ENCODE results near the gene WDR20. TPM values are rescaled to one million over a fixed set of nuclear protein-coding genes. Genes with fewer than 3 reads are reported as not detected.

Gene WDR20
- total RNA-seq, 1 experiment from 2014 or later: 23.7 TPM

DNA sequence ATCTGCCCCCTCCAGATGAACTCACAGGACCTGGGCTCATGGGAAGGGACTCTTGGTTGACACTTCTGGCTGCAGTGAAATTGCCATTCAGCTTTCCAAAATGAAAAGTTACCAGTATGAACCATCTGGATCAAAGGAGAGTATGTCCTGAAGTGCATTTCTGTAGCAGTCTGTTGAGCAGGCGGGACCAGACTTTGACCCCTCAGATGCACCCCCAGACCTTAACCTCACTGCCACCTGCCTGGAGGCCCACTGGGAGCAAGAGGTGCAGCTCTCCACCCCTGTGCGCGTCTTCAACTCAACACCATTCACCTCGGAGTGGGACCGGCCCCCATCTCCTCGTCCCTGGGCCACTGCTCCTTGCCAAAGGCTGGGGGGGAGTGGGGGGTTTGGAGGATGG is 110.3 kb downstream of the WDR20 start:
- H4K20me1 ChIP-seq (ENCODE audit: low read length): no peaks in the 10 kb centered on the region
- no peak for DNase-seq
- ChIA-PET CTCF (no interaction called here), POLR2A (ENCODE audit: unreplicated experiment) (no interaction called here)
- no peaks in the 10 kb centered on the region for H3K9me2 ChIP-seq (replicated peaks; ENCODE audit: low read length)
- H3K79me2 ChIP-seq (ENCODE audit: low read length): no peaks in the 10 kb centered on the region
- H3K36me3 ChIP-seq (ENCODE audit: low read depth, low read length): peaks cover 36% of the 10 kb centered on the region
- H3K4me2 ChIP-seq (ENCODE audit: low read length): no peak overlapping the region
- H2AFZ ChIP-seq (ENCODE audit: low read length): no peak overlapping the region
- BruUV-seq (replicated peaks): no TSS peak
- no peak overlapping the region for H3K4me3 ChIP-seq (ENCODE audit: low read length)
- H3K4me1 ChIP-seq (ENCODE audit: insufficient read depth, low read length): no peaks in the 10 kb centered on the region
- TF ChIP-seq EZH2 (IDR thresholded peaks at IDR 0.05; ENCODE audit: low read length, unreplicated experiment): no peak
- TF ChIP-seq CTCF (conservative IDR thresholded peaks at IDR 0.05; ENCODE audit: low read depth, low read length): no peak
- TF ChIP-seq EZH2phosphoT487 (IDR thresholded peaks at IDR 0.05; ENCODE audit: borderline replicate concordance, low read length): no peak
- H3K9me3 ChIP-seq (ENCODE audit: low read length): no peaks in the 10 kb centered on the region
- no peaks in the 10 kb centered on the region for H3F3A ChIP-seq (ENCODE audit: low read length, unreplicated experiment)
- no peak for ATAC-seq
- intact Hi-C loops (cut with micrococcal nuclease): no loop called here
- H3K27ac ChIP-seq (ENCODE audit: low read length): no peak overlapping the region
- H3K27me3 ChIP-seq (ENCODE audit: low read length): no peaks in the 10 kb centered on the region
- H3K9ac ChIP-seq (ENCODE audit: low read length): no peak overlapping the region

- TF ChIP-seq CTCF (conservative IDR thresholded peaks at IDR 0.05; ENCODE audit: low read depth, low read length) (no peak), EZH2phosphoT487 (IDR thresholded peaks at IDR 0.05; ENCODE audit: borderline replicate concordance, low read length) (no peak), EZH2 (IDR thresholded peaks at IDR 0.05; ENCODE audit: low read length, unreplicated experiment) (no peak)
- Histone ChIP-seq H3K4me3 (ENCODE audit: low read length) (no peak overlapping the region), H3K9ac (ENCODE audit: low read length) (no peak overlapping the region), H3K36me3 (ENCODE audit: low read depth, low read length) (peaks cover 36% of the 10 kb centered on the region; the same call in 1 of the 2 replicates), H3F3A (ENCODE audit: low read length, unreplicated experiment) (no peaks in the 10 kb centered on the region), H3K79me2 (ENCODE audit: low read length) (no peaks in the 10 kb centered on the region), H3K4me2 (ENCODE audit: low read length) (no peak overlapping the region), H3K9me2 (replicated peaks; ENCODE audit: low read length) (no peaks in the 10 kb centered on the region), H4K20me1 (ENCODE audit: low read length) (no peaks in the 10 kb centered on the region), H3K9me3 (ENCODE audit: low read length) (no peaks in the 10 kb centered on the region), H2AFZ (ENCODE audit: low read length) (no peak overlapping the region), H3K27me3 (ENCODE audit: low read length) (no peaks in the 10 kb centered on the region), H3K27ac (ENCODE audit: low read length) (no peak overlapping the region), H3K4me1 (ENCODE audit: insufficient read depth, low read length) (no peaks in the 10 kb centered on the region)
- ATAC-seq (no peak), DNase-seq (no peak)
- no TSS peak for BruUV-seq (replicated peaks)
- ChIA-PET POLR2A (ENCODE audit: unreplicated experiment) (no interaction called here), CTCF (no interaction called here)
- intact Hi-C loops (cut with micrococcal nuclease): no loop called here
These were observed 110.9 kb downstream of the WDR20 start for GRCh38 chr14:102250636-102251035.

- H2AFZ ChIP-seq (ENCODE audit: low read length): no peak overlapping the region
- no TSS peak for BruUV-seq (replicated peaks)
- intact Hi-C loops (cut with micrococcal nuclease): no loop called here
These were observed 111.5 kb downstream of the WDR20 start for GRCh38 chr14:102251161-102251560.

More at GRCh38 chr14:102251161-102251560, 111.5 kb downstream of the WDR20 start:
- H3K9me2 ChIP-seq (replicated peaks; ENCODE audit: low read length): no peaks in the 10 kb centered on the region
- TF ChIP-seq EZH2 (IDR thresholded peaks at IDR 0.05; ENCODE audit: low read length, unreplicated experiment) (no peak), EZH2phosphoT487 (IDR thresholded peaks at IDR 0.05; ENCODE audit: borderline replicate concordance, low read length) (no peak), CTCF (conservative IDR thresholded peaks at IDR 0.05; ENCODE audit: low read depth, low read length) (no peak)
- no peaks in the 10 kb centered on the region for H3K9me3 ChIP-seq (ENCODE audit: low read length)
- H4K20me1 ChIP-seq (ENCODE audit: low read length): no peaks in the 10 kb centered on the region
- H3K4me3 ChIP-seq (ENCODE audit: low read length): no peak overlapping the region
- ChIA-PET CTCF (no interaction called here), POLR2A (ENCODE audit: unreplicated experiment) (no interaction called here)
- H3K4me1 ChIP-seq (ENCODE audit: insufficient read depth, low read length): no peaks in the 10 kb centered on the region
- ATAC-seq (no peak), DNase-seq (no peak)
- H3K27me3 ChIP-seq (ENCODE audit: low read length): no peaks in the 10 kb centered on the region
- no peak overlapping the region for H3K27ac ChIP-seq (ENCODE audit: low read length)
- H3K36me3 ChIP-seq (ENCODE audit: low read depth, low read length): peaks cover 34% of the 10 kb centered on the region; the same call in 1 of the 2 replicates
- H3K79me2 ChIP-seq (ENCODE audit: low read length): no peaks in the 10 kb centered on the region
- no peaks in the 10 kb centered on the region for H3F3A ChIP-seq (ENCODE audit: low read length, unreplicated experiment)
- H3K9ac ChIP-seq (ENCODE audit: low read length): no peak overlapping the region
- no peak overlapping the region for H3K4me2 ChIP-seq (ENCODE audit: low read length)
